Lower leg skin (tissue), 4 donors: ENCODE results near the gene DKKL1. TPM values are rescaled to one million over a fixed set of nuclear protein-coding genes. Genes with fewer than 3 reads are reported as not detected.

ENCODE experiments used
- DNase-seq, 2 donors: peaks; one replicate each; pipeline ENCODE4 v3.0.0-alpha.2; 2019; ENCODE audit warnings: low spot score in 2 of 2
- H3K4me3 ChIP-seq: fragments of 200-600 bp; sonication (generic); 2 replicates; pipeline ENCODE4 v1.5.1; 2017; ENCODE audit warnings: mild to moderate bottlenecking, low read depth; ENCODE audit not compliant: poor library complexity, severe bottlenecking
- POLR2A ChIP-seq, 2 donors: fragments of 450-650 bp; IDR thresholded peaks; one replicate each; pipeline ENCODE4 v1.6.1; 2016 to 2017; ENCODE audit warnings: antibody characterized with exemption in 2 of 2, mild to moderate bottlenecking in 1 of 2, moderate library complexity in 1 of 2
- WGBS, 2 donors: methylation state at CpG; one replicate each; pipeline ENCODE4 v1.1.5; 2018; 5-methylcytosine and 5-hydroxymethylcytosine counted together
- intact Hi-C: fragments of 100-400 bp; cut with DNase I; formaldehyde crosslinking; loops from one replicate; pipeline ENCODE4 v1.15.0; 2023; ENCODE audit warnings: low total_unique reads
- total RNA-seq, 4 donors: library from RNA; depleted of rRNA; stranded (reverse); fragments of >200 nt; gene quantifications; one replicate each; pipeline ENCODE4 v1.1.0, GENCODE V29; 2016
- TF ChIP-seq, protein P1 (sequence below), 3 donors: fragments of 450-650 bp; IDR thresholded peaks; one replicate each; pipeline ENCODE4 v1.5.1; 2016; ENCODE audit warnings: antibody characterized with exemption in 3 of 3, mild to moderate bottlenecking in 3 of 3, moderate library complexity in 2 of 3

The DKKL1 gene
- total RNA-seq, 4 donors from 2014 or later: 3.0 TPM; not detected in 3

DNA sequence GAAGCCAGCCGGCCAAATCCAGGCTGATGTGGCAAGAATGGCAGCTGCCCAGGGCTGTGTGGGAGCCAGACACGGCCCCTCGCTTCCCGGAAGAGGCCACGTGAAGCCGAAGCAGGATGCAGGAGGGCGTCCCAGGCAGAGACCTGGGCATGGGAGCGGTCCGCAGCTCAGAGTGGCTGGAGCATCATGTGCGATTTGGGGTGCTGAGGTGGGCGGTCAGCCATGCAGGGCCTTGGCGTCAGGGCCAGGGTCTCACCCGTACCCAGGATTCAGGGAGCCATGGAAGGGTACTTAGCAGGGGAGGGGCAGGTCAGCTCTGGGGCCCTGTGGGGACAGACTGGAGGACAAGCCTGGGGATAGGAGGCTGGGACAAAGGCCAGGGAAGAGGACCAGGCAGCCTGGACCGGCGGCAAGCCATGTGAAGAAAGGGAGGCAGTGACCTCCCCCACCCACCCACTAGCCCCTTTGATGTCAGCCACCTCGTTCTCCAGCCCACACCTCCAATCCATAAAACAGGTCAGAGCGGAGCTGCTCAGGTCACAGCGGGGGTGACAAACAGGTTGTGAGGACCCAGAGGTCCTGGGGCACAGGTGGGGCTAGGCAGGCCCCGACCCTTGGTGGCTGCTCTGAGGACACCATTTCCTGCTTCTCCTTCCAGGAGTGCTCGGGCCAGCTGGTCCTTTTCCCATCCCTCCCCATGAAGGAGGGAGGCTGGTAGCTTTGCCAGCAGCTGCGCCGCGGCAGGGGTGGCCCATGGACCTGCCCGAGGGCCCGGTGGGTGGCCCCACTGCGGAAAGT is 26.7 kb downstream of the DKKL1 start:
- TF ChIP-seq, protein P1, sequence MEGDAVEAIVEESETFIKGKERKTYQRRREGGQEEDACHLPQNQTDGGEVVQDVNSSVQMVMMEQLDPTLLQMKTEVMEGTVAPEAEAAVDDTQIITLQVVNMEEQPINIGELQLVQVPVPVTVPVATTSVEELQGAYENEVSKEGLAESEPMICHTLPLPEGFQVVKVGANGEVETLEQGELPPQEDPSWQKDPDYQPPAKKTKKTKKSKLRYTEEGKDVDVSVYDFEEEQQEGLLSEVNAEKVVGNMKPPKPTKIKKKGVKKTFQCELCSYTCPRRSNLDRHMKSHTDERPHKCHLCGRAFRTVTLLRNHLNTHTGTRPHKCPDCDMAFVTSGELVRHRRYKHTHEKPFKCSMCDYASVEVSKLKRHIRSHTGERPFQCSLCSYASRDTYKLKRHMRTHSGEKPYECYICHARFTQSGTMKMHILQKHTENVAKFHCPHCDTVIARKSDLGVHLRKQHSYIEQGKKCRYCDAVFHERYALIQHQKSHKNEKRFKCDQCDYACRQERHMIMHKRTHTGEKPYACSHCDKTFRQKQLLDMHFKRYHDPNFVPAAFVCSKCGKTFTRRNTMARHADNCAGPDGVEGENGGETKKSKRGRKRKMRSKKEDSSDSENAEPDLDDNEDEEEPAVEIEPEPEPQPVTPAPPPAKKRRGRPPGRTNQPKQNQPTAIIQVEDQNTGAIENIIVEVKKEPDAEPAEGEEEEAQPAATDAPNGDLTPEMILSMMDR (IDR thresholded peaks at IDR 0.05): no peak
- no peak for TF ChIP-seq POLR2A (IDR thresholded peaks at IDR 0.05)
- DNase-seq: no peak
- intact Hi-C loops: loop anchor here (5.0 kb wide), 1 partner anchor 47 kb away; no protein-coding TSS in a partner anchor
- WGBS, 2 donors: 59 to 75% methylated on average over 19 to 25 of the region's 26 CpGs
- no peak overlapping the region for H3K4me3 ChIP-seq

DNA sequence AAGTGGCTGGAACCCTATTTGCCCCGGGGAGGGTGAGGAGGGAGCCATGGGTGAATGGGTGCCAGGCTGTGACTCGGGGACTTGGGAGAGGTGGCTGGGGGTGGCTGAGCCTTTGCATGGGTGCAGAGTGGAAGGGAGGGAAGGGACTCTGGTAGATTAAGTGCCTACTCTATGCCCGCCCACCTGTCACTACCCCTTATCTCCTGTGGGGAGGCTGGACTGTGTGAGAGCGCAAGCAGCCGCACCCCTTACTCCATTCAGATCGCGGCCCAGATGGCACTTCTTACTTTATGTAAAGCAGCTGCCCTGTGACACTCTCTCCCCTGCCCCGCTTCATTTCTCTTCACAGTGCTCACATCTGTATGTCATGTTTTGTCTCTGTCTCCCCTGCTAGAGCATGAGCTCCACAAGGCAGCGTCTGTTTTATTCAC is 27.3 kb downstream of the DKKL1 start:
- DNase-seq: no peak
- WGBS, 2 donors: 52% methylated on average over 8 to 9 of the region's 9 CpGs
- intact Hi-C loops: loop anchor here (5.0 kb wide), 1 partner anchor 46 kb away; no protein-coding TSS in a partner anchor
- H3K4me3 ChIP-seq: no peak overlapping the region
- no peak for TF ChIP-seq POLR2A (IDR thresholded peaks at IDR 0.05)
- TF ChIP-seq, protein P1 (IDR thresholded peaks at IDR 0.05): no peak

GRCh38 chr19:49391581-49392399 is 28.1 kb downstream of the DKKL1 start:
- intact Hi-C loops: loop anchor here (5.0 kb wide), 1 partner anchor 46 kb away; no protein-coding TSS in a partner anchor
- TF ChIP-seq, protein P1 (IDR thresholded peaks at IDR 0.05): peak in 1 of 3 donors; percentile 81
- TF ChIP-seq POLR2A (IDR thresholded peaks at IDR 0.05): no peak
- WGBS, 2 donors: 20 to 21% methylated on average over 14 of the region's 14 CpGs
- DNase-seq: peak; percentile 68 to 94
- no peak overlapping the region for H3K4me3 ChIP-seq

DNA sequence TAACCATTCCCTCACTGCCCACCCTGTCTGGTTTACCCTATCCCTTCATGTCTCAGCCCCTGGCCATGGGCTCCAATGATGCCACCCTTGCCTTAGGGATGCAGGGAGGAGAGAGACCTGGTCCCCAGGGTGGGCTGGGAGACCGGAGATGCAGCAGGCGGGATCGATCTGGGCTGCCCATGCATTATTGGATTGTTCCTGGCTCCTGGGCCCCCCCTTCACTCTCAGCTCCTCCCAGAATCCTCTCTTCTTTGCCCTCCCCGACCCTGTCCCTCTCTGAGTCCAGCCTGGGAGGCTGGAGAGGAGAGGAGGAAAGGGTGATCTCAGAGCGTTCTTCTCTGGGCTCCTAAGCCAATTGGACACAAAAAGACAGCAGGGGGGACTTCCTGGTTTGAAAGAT is 30.2 kb downstream of the DKKL1 start:
- no peak overlapping the region for H3K4me3 ChIP-seq
- no peak for TF ChIP-seq POLR2A (IDR thresholded peaks at IDR 0.05)
- TF ChIP-seq, protein P1 (IDR thresholded peaks at IDR 0.05): no peak
- no peak for DNase-seq
- WGBS, 2 donors: 69 to 70% methylated on average over 5 of the region's 5 CpGs
- intact Hi-C loops: loop anchor here (5.0 kb wide), 1 partner anchor 43 kb away; no protein-coding TSS in a partner anchor

GRCh38 chr19:49395581-49396407 is 32.1 kb downstream of the DKKL1 start:
- intact Hi-C loops: no loop called here

More at GRCh38 chr19:49395581-49396407, 32.1 kb downstream of the DKKL1 start:
- DNase-seq: no peak
- no peak overlapping the region for H3K4me3 ChIP-seq
- 72 to 82% methylated on average over 15 of the region's 15 CpGs for WGBS, 2 donors
- TF ChIP-seq, protein P1 (IDR thresholded peaks at IDR 0.05): no peak
- TF ChIP-seq POLR2A (IDR thresholded peaks at IDR 0.05): no peak
